NCI-H345 treated with DMSO at 0.1 percent for 48 hours (cell line): ENCODE measurements around the gene NR0B1.
A peak's percentile ranks its signal among the peaks of the same experiment; 100 is the strongest.

Source experiments
- DNase-seq: peaks from one replicate; lab custom pipeline; 2025; ENCODE audit not compliant: unreplicated experiment; lab: John Stamatoyannopoulos, UW

NR0B1 gene

GRCh38 chrX:30309139-30309571 is at the start of gene NR0B1:
Gene NR0B1, minus strand, starts transcription at chrX:30309390. Its CDS starts 27 bp downstream, at chrX:30309363.
- peak; percentile 36 for DNase-seq

- DNase-seq: no peak
These were observed 40.8 kb upstream of the NR0B1 start for GRCh38 chrX:30349946-30350345.

GRCh38 chrX:30343206-30343605 is 34.0 kb upstream of the NR0B1 start:
- no peak for DNase-seq

- no peak for DNase-seq
These were observed 31.6 kb upstream of the NR0B1 start for GRCh38 chrX:30340753-30341152.

GRCh38 chrX:30327762-30328161 is 18.6 kb upstream of the NR0B1 start:
- DNase-seq: no peak

- no peak for DNase-seq
These were observed 8.1 kb upstream of the NR0B1 start for GRCh38 chrX:30317308-30317707.

- DNase-seq: no peak
These were observed 4.1 kb upstream of the NR0B1 start for GRCh38 chrX:30313322-30313721.

GRCh38 chrX:30312858-30313257 is 3.7 kb upstream of the NR0B1 start:
- DNase-seq: no peak

- DNase-seq: no peak
These were observed 1.4 kb upstream of the NR0B1 start for GRCh38 chrX:30310429-30311206.

GRCh38 chrX:30308263-30309138 is 689 bp downstream of the NR0B1 start:
- peak; percentile 31 for DNase-seq

- DNase-seq: no peak
These were observed 1.7 kb downstream of the NR0B1 start for GRCh38 chrX:30307466-30307865.

- no peak for DNase-seq
These were observed 4.3 kb downstream of the NR0B1 start for GRCh38 chrX:30304866-30305265.

- no peak for DNase-seq
These were observed 6.2 kb downstream of the NR0B1 start for GRCh38 chrX:30302956-30303355.

- no peak for DNase-seq
These were observed 7.2 kb downstream of the NR0B1 start for GRCh38 chrX:30301963-30302362.

GRCh38 chrX:30301208-30301607 is 8.0 kb downstream of the NR0B1 start:
- DNase-seq: no peak

GRCh38 chrX:30296408-30297254 is 12.6 kb downstream of the NR0B1 start:
- no peak for DNase-seq

GRCh38 chrX:30283456-30284200 is 25.6 kb downstream of the NR0B1 start:
- no peak for DNase-seq

GRCh38 chrX:30282527-30282926 is 26.7 kb downstream of the NR0B1 start:
- DNase-seq: no peak

- DNase-seq: no peak
These were observed 28.8 kb downstream of the NR0B1 start for GRCh38 chrX:30280428-30280827.

GRCh38 chrX:30278365-30278764 is 30.8 kb downstream of the NR0B1 start:
- DNase-seq: no peak
